Cerebellar cortex (tissue), 1 donor: ENCODE results near the gene NANOGP8.
"Not testable (repeated sequence)": the region's sequence is repeated elsewhere in the genome, so short reads cannot be mapped to it uniquely, and the experiment has no call there.

Source experiments
- DNase-seq: peaks from one replicate; pipeline ENCODE4 v3.0.0-alpha.2; 2015; ENCODE audit warnings: low spot score

NANOGP8 gene, protein sequence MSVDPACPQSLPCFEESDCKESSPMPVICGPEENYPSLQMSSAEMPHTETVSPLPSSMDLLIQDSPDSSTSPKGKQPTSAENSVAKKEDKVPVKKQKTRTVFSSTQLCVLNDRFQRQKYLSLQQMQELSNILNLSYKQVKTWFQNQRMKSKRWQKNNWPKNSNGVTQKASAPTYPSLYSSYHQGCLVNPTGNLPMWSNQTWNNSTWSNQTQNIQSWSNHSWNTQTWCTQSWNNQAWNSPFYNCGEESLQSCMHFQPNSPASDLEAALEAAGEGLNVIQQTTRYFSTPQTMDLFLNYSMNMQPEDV

DNA sequence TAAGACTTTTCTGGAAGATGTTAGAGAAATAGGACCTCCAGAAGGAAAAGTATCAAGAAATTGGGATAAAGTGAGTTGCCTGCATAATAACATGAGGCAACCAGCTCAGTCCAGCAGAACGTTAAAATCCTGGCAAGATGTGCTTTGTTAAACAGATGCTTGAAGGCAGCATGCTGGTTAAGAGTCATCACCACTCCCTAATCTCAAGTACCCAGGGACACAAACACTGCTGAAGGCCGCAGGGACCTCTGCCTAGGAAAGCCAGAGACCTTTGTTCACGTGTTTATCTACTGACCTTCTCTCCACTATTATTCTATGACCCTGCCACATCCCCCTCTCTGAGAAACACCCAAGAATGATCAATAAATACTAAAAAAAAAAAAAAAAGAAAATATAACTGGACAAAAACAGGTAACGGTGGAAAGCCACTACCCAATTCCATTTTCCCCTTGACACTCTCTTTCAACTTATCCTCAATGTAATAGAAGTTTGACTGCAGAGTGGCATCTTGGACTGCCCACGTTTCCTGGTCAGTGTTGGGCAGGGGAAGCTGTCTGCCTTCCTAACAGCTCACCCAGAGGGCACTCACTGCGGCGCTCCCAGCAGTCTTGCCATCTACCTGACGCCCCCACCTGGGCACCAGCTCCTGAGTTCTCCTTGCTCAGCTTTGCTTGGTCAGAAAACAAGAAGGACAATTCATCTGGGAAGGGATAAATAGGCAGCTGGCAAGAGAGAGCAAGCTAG is at the start of gene NANOGP8:
NANOGP8 (minus strand) TSS at position 120 of the 744 bp plus-strand sequence. CDS start 185 bp downstream, outside the sequence.
- DNase-seq: not testable (repeated sequence)

GRCh38 chr15:35134299-35134698 is 49.2 kb upstream of the NANOGP8 start:
- no peak for DNase-seq

GRCh38 chr15:35130245-35130644 is 45.1 kb upstream of the NANOGP8 start:
- DNase-seq: no peak

GRCh38 chr15:35129361-35129760 is 44.3 kb upstream of the NANOGP8 start:
- DNase-seq: no peak

- no peak for DNase-seq
Measured at GRCh38 chr15:35127717-35128116, 42.6 kb upstream of the NANOGP8 start.

- no peak for DNase-seq
Measured at GRCh38 chr15:35126236-35126635, 41.1 kb upstream of the NANOGP8 start.

- no peak for DNase-seq
Measured at GRCh38 chr15:35123743-35124142, 38.6 kb upstream of the NANOGP8 start.

DNA sequence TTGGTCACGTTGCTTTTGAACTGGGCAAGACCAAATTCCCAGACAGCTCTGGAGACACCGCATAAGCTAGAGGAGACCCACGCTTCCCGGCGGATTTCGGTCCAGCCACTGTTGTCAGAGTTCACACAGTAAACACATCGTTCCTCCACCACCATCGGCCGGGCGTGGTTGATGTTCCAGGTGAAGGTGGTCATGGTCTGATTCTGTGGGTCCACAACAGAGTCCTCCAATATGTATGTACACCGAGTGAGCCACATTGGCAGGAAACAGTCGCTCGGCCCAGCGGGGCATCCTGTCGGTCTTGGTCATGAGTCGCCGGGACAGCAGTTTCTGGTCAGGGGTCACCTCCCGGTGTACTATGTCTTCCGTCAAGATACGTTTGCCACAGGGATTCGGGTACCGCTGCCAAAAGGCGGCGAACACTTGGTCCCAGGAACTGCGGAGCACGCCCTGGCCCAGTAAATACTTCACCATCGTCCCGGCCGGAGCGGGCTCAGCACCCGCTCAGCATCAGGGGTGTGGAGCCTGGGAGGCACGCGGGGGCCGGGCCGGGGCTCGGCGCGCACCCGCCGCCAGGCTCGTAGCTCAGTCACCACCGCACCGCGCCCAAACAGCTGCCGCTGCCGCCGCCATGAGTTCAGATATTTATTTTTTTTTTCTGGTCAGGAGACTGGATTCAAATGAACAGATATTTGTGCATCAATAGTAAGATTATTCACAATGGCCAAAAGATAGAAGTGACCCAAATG is 36.7 kb upstream of the NANOGP8 start:
- DNase-seq: no peak

- DNase-seq: no peak
Measured at GRCh38 chr15:35120173-35120572, 35.1 kb upstream of the NANOGP8 start.

DNA sequence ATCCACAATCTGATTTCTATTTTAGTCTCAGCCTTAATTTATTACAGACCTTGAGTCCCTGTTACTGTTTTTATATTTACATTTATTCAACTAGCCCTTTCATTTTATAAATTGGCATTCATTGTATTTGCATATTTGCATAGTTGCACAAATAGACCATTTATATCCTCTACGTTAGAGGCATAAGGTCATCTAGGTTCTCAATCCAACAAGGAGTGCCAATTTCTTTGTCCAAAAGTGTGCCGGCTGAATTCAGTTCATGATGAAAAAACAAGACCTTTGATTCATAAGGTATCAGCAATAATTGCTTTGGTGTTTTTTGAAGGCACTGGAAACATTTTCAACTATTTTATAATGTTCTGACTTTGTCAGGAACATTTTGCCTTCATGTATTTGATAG is 33.9 kb upstream of the NANOGP8 start:
- DNase-seq: no peak

- DNase-seq: no peak
Measured at GRCh38 chr15:35117543-35118265, 32.6 kb upstream of the NANOGP8 start.

GRCh38 chr15:35115155-35115725 is 30.1 kb upstream of the NANOGP8 start:
- DNase-seq: peak; percentile 46

- DNase-seq: no peak
Measured at GRCh38 chr15:35112346-35112745, 27.3 kb upstream of the NANOGP8 start.

GRCh38 chr15:35111861-35112260 is 26.8 kb upstream of the NANOGP8 start:
- DNase-seq: no peak

- DNase-seq: no peak
Measured at GRCh38 chr15:35108453-35108852, 23.4 kb upstream of the NANOGP8 start.

GRCh38 chr15:35107561-35107960 is 22.5 kb upstream of the NANOGP8 start:
- DNase-seq: no peak

GRCh38 chr15:35107122-35107521 is 22.0 kb upstream of the NANOGP8 start:
- no peak for DNase-seq

GRCh38 chr15:35104526-35105147 is 19.5 kb upstream of the NANOGP8 start:
- DNase-seq: no peak

GRCh38 chr15:35102186-35102585 is 17.1 kb upstream of the NANOGP8 start:
- DNase-seq: no peak

GRCh38 chr15:35101335-35101734 is 16.2 kb upstream of the NANOGP8 start:
- DNase-seq: no peak

- DNase-seq: no peak
Measured at GRCh38 chr15:35098737-35099136, 13.6 kb upstream of the NANOGP8 start.
